HEK293T (cell line): ENCODE measurements around the gene XBP1.

ENCODE experiments used
- CTCF ChIA-PET: fragments of 350-600 bp; formaldehyde crosslinking; extraction: SDS; loops from one replicate; lab custom pipeline; 2021; ENCODE audit warnings: antibody characterized with exemption, inconsistent platforms; lab: Yijun Ruan, JAX
- POLR2A ChIA-PET: fragments of 350-600 bp; formaldehyde crosslinking; extraction: SDS; loops from one replicate; lab custom pipeline; 2020; ENCODE audit warnings: antibody characterized with exemption, inconsistent platforms; lab: Yijun Ruan, JAX
- DNase-seq: peaks from one replicate; pipeline ENCODE4 v3.0.0; 2012; ENCODE audit warnings: mixed read lengths; ENCODE audit errors: extremely low spot score
- ARNT ChIP-seq: fragments of 450-650 bp; IDR thresholded peaks from 2 replicates; pipeline ENCODE4 v1.6.1; 2017; ENCODE audit warnings: mild to moderate bottlenecking
- BHLHE40 ChIP-seq: fragments of 450-650 bp; IDR thresholded peaks from 2 replicates; pipeline ENCODE4 v1.6.1; 2016; ENCODE audit warnings: mild to moderate bottlenecking, moderate library complexity, borderline replicate concordance
- CTBP1 ChIP-seq: fragments of 450-650 bp; IDR thresholded peaks from 2 replicates; pipeline ENCODE4 v1.6.1; 2016; ENCODE audit warnings: borderline replicate concordance
- ELF4 ChIP-seq: fragments of 450-650 bp; IDR thresholded peaks from 2 replicates; pipeline ENCODE4 v1.6.1; 2017; ENCODE audit warnings: antibody characterized with exemption
- FOXA1 ChIP-seq: fragments of 450-650 bp; IDR thresholded peaks from 2 replicates; pipeline ENCODE4 v1.6.1; 2016; ENCODE audit warnings: mild to moderate bottlenecking
- FOXK2 ChIP-seq: fragments of 450-650 bp; IDR thresholded peaks from 2 replicates; pipeline ENCODE4 v1.6.1; 2016; ENCODE audit warnings: mild to moderate bottlenecking
- FOXM1 ChIP-seq: fragments of 450-650 bp; IDR thresholded peaks from 2 replicates; pipeline ENCODE4 v1.6.1; 2017; ENCODE audit warnings: mild to moderate bottlenecking, borderline replicate concordance
- HDGF ChIP-seq: fragments of 450-650 bp; IDR thresholded peaks from 2 replicates; pipeline ENCODE4 v1.6.1; 2017; ENCODE audit warnings: antibody characterized with exemption, borderline replicate concordance
- L3MBTL2 ChIP-seq: fragments of 450-650 bp; conservative IDR thresholded peaks from 2 replicates; pipeline ENCODE4 v1.6.1; 2016; ENCODE audit warnings: mild to moderate bottlenecking
- LEF1 ChIP-seq: fragments of 450-650 bp; IDR thresholded peaks from 2 replicates; pipeline ENCODE4 v1.6.1; 2017; ENCODE audit warnings: mild to moderate bottlenecking, borderline replicate concordance
- NFRKB ChIP-seq: fragments of 450-650 bp; IDR thresholded peaks from 2 replicates; pipeline ENCODE4 v1.6.1; 2016; ENCODE audit warnings: mild to moderate bottlenecking, moderate library complexity
- PKNOX1 ChIP-seq: fragments of 450-650 bp; IDR thresholded peaks from 2 replicates; pipeline ENCODE4 v1.6.1; 2016
- SP1 ChIP-seq: fragments of 450-650 bp; IDR thresholded peaks from 2 replicates; pipeline ENCODE4 v1.6.1; 2017
- SUZ12 ChIP-seq: fragments of 450-650 bp; IDR thresholded peaks from 2 replicates; pipeline ENCODE4 v1.6.1; 2016; ENCODE audit warnings: mild to moderate bottlenecking
- TARDBP ChIP-seq: fragments of 450-650 bp; IDR thresholded peaks from 2 replicates; pipeline ENCODE4 v1.6.1; 2016
- ZNF384 ChIP-seq: fragments of 450-650 bp; IDR thresholded peaks from 2 replicates; pipeline ENCODE4 v1.6.1; 2016

Gene XBP1

GRCh38 chr22:28788601-28789000 is 11.8 kb downstream of the XBP1 start:
- DNase-seq, result no peak
- TF ChIP-seq LEF1 (no peak), ELF4 (no peak), BHLHE40 (no peak), SP1 (no peak), ARNT (no peak), CTBP1 (no peak), SUZ12 (no peak), TARDBP (no peak)
- ChIA-PET CTCF (interaction anchor here (0.8 kb wide), 1 partner anchor 23 kb away, joined by 3 read pairs; no protein-coding TSS in a partner anchor), POLR2A (interaction anchor here (0.6 to 3.2 kb wide), 2 partner anchors 12 to 117 kb away, joined by 3 to 19 read pairs; partner anchors contain the start of gene XBP1)

GRCh38 chr22:28783786-28784671 is 16.3 kb downstream of the XBP1 start:
- no peak for TF ChIP-seq FOXA1
- no peak for TF ChIP-seq CTBP1
- no peak for TF ChIP-seq BHLHE40
- TF ChIP-seq ARNT, result no peak
- TF ChIP-seq PKNOX1, result no peak
- TF ChIP-seq SP1, result no peak
- TF ChIP-seq FOXM1, result no peak
- TF ChIP-seq TARDBP, result no peak
- no peak for TF ChIP-seq ZNF384
- TF ChIP-seq NFRKB, result no peak
- no peak for TF ChIP-seq LEF1
- TF ChIP-seq HDGF, result no peak
- TF ChIP-seq L3MBTL2, result no peak
- TF ChIP-seq FOXK2, result no peak
- ChIA-PET POLR2A (interaction anchor here (0.8 to 3.6 kb wide), 4 partner anchors 10 to 167 kb away, joined by 3 to 23 read pairs (median 8); partner anchors contain the start of gene XBP1), CTCF (interaction anchor here (0.5 to 1.6 kb wide), 3 partner anchors 10 to 192 kb away, joined by 3 to 5 read pairs (median 3); no protein-coding TSS in a partner anchor)

GRCh38 chr22:28780296-28780695 is 20.1 kb downstream of the XBP1 start:
- CTCF ChIA-PET, result no interaction called here
- no peak for DNase-seq
- no peak for TF ChIP-seq PKNOX1
- no peak for TF ChIP-seq LEF1
- no peak for TF ChIP-seq FOXK2
- no peak for TF ChIP-seq FOXA1
- TF ChIP-seq TARDBP, result no peak
- TF ChIP-seq NFRKB, result no peak
- no peak for TF ChIP-seq BHLHE40
- TF ChIP-seq ELF4, result no peak
- TF ChIP-seq ARNT, result no peak
- no peak for TF ChIP-seq HDGF
- TF ChIP-seq SUZ12, result no peak
- no peak for TF ChIP-seq ZNF384
- TF ChIP-seq L3MBTL2, result no peak
- no peak for TF ChIP-seq FOXM1
- TF ChIP-seq SP1, result no peak
- POLR2A ChIA-PET, result interaction anchor here (1.2 to 2.7 kb wide), 2 partner anchors 8 to 19 kb away, joined by 4 to 13 read pairs; partner anchors contain the start of genes CCDC117 and XBP1

More at GRCh38 chr22:28783786-28784671, 16.3 kb downstream of the XBP1 start:
- no peak for DNase-seq

GRCh38 chr22:28779833-28780232 is 20.5 kb downstream of the XBP1 start:
- ChIA-PET CTCF (no interaction called here), POLR2A (interaction anchor here (2.7 kb wide), 1 partner anchor 20 kb away, joined by 13 read pairs; the partner anchor contains the start of gene XBP1)
- no peak for TF ChIP-seq HDGF
- TF ChIP-seq ELF4, result no peak
- no peak for TF ChIP-seq FOXK2
- no peak for TF ChIP-seq LEF1
- no peak for TF ChIP-seq PKNOX1
- no peak for TF ChIP-seq FOXM1
- TF ChIP-seq SUZ12, result no peak
- TF ChIP-seq L3MBTL2, result no peak
- no peak for DNase-seq

- no peak for DNase-seq
- ChIA-PET POLR2A (interaction anchor here (2.9 kb wide), 1 partner anchor 25 kb away, joined by 16 read pairs; the partner anchor contains the start of gene XBP1), CTCF (interaction anchor here (0.6 to 1.5 kb wide), 2 partner anchors 10 to 139 kb away, joined by 5 to 6 read pairs; no protein-coding TSS in a partner anchor)
- TF ChIP-seq ZNF384 (no peak), BHLHE40 (no peak), CTBP1 (no peak), ARNT (no peak), TARDBP (no peak), SP1 (no peak), SUZ12 (no peak), FOXK2 (no peak), ELF4 (no peak), LEF1 (no peak), PKNOX1 (no peak), FOXM1 (no peak), NFRKB (no peak), HDGF (no peak), FOXA1 (no peak), L3MBTL2 (no peak)
These were observed 26.0 kb downstream of the XBP1 start for GRCh38 chr22:28774378-28774777.
